Neuronal stem cell (in vitro differentiated cells): ENCODE results near the gene ADAP1.
A peak's percentile ranks its signal among the peaks of the same experiment; 100 is the strongest.

Experiments used
- DNase-seq: peaks from one replicate; pipeline ENCODE4 v3.0.0-alpha.2; 2013; ENCODE audit warnings: low spot score
- H2AFZ ChIP-seq: one replicate; pipeline ENCODE4 v1.6.1; 2013; ENCODE audit warnings: mild to moderate bottlenecking, low read length, inconsistent platforms
- H2AK5ac ChIP-seq: 2 replicates; pipeline ENCODE4 v1.6.1; 2013; ENCODE audit warnings: low read depth, mild to moderate bottlenecking, inconsistent platforms, low read length, moderate library complexity, mixed read lengths
- H2BK120ac ChIP-seq: 2 replicates; pipeline ENCODE4 v1.6.1; 2013; ENCODE audit warnings: low read depth, mild to moderate bottlenecking, inconsistent platforms, low read length, moderate library complexity, mixed read lengths
- H2BK12ac ChIP-seq: one replicate; pipeline ENCODE4 v1.6.1; 2013; ENCODE audit warnings: low read length, inconsistent platforms
- H2BK15ac ChIP-seq: 2 replicates; pipeline ENCODE4 v1.6.1; 2013; ENCODE audit warnings: mild to moderate bottlenecking, low read length, inconsistent platforms, mixed read lengths
- H2BK5ac ChIP-seq: one replicate; pipeline ENCODE4 v1.6.1; 2013; ENCODE audit warnings: inconsistent platforms, mild to moderate bottlenecking, low read length, moderate library complexity
- H3K14ac ChIP-seq: one replicate; pipeline ENCODE4 v1.6.1; 2013; ENCODE audit warnings: low read length, inconsistent platforms
- H3K18ac ChIP-seq: 2 replicates; pipeline ENCODE4 v1.6.1; 2013; ENCODE audit warnings: low read length, inconsistent platforms
- H3K23ac ChIP-seq: 2 replicates; pipeline ENCODE4 v1.6.1; 2013; ENCODE audit warnings: low read depth, mild to moderate bottlenecking, mixed read lengths, low read length, inconsistent platforms; ENCODE audit not compliant: poor library complexity
- H3K27ac ChIP-seq: replicated peaks from 3 replicates; pipeline ENCODE4 v1.5.1; 2013; ENCODE audit warnings: low read length, inconsistent platforms
- H3K27me3 ChIP-seq, 3 experiments: 2 replicates each; pipeline ENCODE4 v1.6.1; 2013; ENCODE audit warnings: low read length in 3 of 3, mild to moderate bottlenecking in 2 of 3, inconsistent platforms in 1 of 3, low read depth in 1 of 3, mixed read lengths in 1 of 3, moderate library complexity in 1 of 3; ENCODE audit not compliant: control insufficient read depth in 3 of 3, insufficient read depth in 3 of 3
- H3K36me3 ChIP-seq, 2 donors: replicated peaks in 1 of 2; 2 replicates each; pipeline ENCODE4 v1.6.1; 2013; ENCODE audit warnings: low read length in 2 of 2; ENCODE audit not compliant: control insufficient read depth in 2 of 2, insufficient read depth in 2 of 2
- H3K4ac ChIP-seq: 2 replicates; pipeline ENCODE4 v1.6.1; 2013; ENCODE audit warnings: inconsistent platforms, mild to moderate bottlenecking, low read length, moderate library complexity
- H3K4me1 ChIP-seq, 2 donors: 1 replicate in 1 of 2; 2 replicates in 1 of 2; pipeline ENCODE4 v1.6.1; 2013; ENCODE audit warnings: low read length in 2 of 2, low read depth in 1 of 2; ENCODE audit not compliant: control insufficient read depth in 2 of 2, insufficient read depth in 1 of 2
- H3K4me2 ChIP-seq: one replicate; pipeline ENCODE4 v1.6.1; 2013; ENCODE audit warnings: mild to moderate bottlenecking, low read length, inconsistent platforms; ENCODE audit not compliant: insufficient read depth, poor library complexity, severe bottlenecking
- H3K4me3 ChIP-seq, 2 donors: 2 replicates each; pipeline ENCODE4 v1.5.1; 2013; ENCODE audit warnings: low read length in 2 of 2, mild to moderate bottlenecking in 2 of 2, inconsistent platforms in 1 of 2, moderate library complexity in 1 of 2
- H3K79me1 ChIP-seq: one replicate; pipeline ENCODE4 v1.6.1; 2013; ENCODE audit warnings: low read depth, mild to moderate bottlenecking, inconsistent platforms, low read length, moderate library complexity
- H3K9ac ChIP-seq: one replicate; pipeline ENCODE4 v1.6.1; 2013; ENCODE audit warnings: mild to moderate bottlenecking, low read depth, low read length, inconsistent platforms; ENCODE audit not compliant: poor library complexity
- H3K9me3 ChIP-seq, 2 donors: replicated peaks in 1 of 2; 2 replicates each; pipeline versions ENCODE3 to v1.6.1; 2013; ENCODE audit warnings: low read length in 2 of 2, mild to moderate bottlenecking in 2 of 2, inconsistent platforms in 1 of 2, low read depth in 1 of 2, mixed read lengths in 1 of 2, moderate library complexity in 1 of 2; ENCODE audit not compliant: control insufficient read depth in 2 of 2, insufficient read depth in 1 of 2
- H4K8ac ChIP-seq: one replicate; pipeline ENCODE4 v1.6.1; 2013; ENCODE audit warnings: low read depth, mild to moderate bottlenecking, inconsistent platforms, low read length, moderate library complexity
- H4K91ac ChIP-seq: one replicate; pipeline ENCODE4 v1.6.1; 2013; ENCODE audit warnings: low read length, low read depth, mild to moderate bottlenecking, inconsistent platforms; ENCODE audit not compliant: poor library complexity
- WGBS, 2 donors: extraction: QIAGEN DNeasy Blood & Tissue Kit; methylation state at CpG; one replicate each; pipeline ENCODE4 v1.1.7; 2013; ENCODE audit warnings: missing lambda C conversion rate in 2 of 2, mixed read lengths in 1 of 2; ENCODE audit not compliant: insufficient read length in 2 of 2, insufficient replicate concordance in 1 of 2; ENCODE audit errors: extremely low coverage in 2 of 2; 5-methylcytosine and 5-hydroxymethylcytosine counted together

ADAP1 gene

DNA sequence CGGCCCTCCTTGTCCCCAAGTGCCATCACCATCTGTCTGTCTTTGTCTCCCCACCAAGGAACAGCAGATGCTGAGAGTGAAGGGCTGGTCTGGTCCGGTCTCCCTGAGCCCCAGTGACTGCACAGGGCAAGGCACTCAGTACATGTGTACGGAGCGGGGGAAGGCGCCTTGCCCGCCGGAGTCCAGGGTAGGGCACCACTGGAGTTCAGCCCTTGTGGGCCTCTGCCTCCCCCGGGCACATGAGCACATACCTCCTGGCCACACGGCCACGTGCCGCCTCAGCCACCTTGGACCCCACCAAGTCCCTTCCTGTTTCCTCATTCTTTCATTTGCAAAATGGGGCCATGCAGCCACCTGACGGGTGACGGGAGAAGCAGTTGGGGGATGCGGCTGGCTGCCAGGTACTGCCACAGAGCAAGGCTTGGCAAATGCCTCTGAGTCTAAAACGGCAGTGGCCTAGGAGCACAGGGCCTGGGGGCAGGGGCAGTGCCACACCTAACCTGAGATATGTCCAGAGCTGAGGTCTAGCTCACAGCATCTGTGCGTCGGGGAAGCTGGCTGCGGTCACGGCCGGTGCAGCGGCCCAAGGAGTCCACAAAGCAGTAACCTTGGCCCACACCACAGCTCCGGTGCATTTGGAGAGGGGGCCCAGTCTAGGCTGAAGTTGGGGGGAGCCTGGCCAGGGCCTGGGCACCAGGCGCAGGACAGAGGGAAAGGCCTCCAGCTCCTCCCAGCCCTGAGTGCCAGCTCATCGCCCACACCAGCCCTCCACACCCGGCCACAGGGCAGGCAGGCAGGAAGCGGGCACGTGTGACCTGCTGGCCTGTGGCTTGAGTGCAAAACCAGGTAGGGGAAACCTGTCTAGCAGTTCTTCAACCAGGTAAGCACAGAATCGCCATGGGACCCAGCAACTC lies 5.2 kb downstream of the ADAP1 start:
- Histone ChIP-seq H3K27ac (no peak overlapping the region), H2BK5ac (peak overlapping the region; percentile 24), H3K18ac (no peak overlapping the region), H3K36me3 (no peaks in the 10 kb centered on the region), H2AK5ac (peak overlapping the region; percentile 92), H3K9me3 (no peaks in the 10 kb centered on the region), H4K8ac (peak overlapping the region; percentile 43), H3K4me2 (no peak overlapping the region), H2BK15ac (no peak overlapping the region), H3K4me3 (no peak overlapping the region), H3K4ac (no peak overlapping the region), H4K91ac (no peak overlapping the region), H3K27me3 (peaks cover 13 to 38% (median 19%) of the 10 kb centered on the region in 3 experiments), H3K23ac (peak overlapping the region; percentile 73), H3K9ac (peak overlapping the region; percentile 21), H2BK120ac (no peak overlapping the region), H3K14ac (peak overlapping the region; percentile 82), H3K4me1 (peaks cover 0 to 8% of the 10 kb centered on the region in 2 donors), H2AFZ (no peak overlapping the region), H3K79me1 (no peaks in the 10 kb centered on the region), H2BK12ac (peak overlapping the region; percentile 2)
- DNase-seq, result no peak
- no CpG with 5 or more reads among the region's 28 CpGs for WGBS, 2 donors

DNA sequence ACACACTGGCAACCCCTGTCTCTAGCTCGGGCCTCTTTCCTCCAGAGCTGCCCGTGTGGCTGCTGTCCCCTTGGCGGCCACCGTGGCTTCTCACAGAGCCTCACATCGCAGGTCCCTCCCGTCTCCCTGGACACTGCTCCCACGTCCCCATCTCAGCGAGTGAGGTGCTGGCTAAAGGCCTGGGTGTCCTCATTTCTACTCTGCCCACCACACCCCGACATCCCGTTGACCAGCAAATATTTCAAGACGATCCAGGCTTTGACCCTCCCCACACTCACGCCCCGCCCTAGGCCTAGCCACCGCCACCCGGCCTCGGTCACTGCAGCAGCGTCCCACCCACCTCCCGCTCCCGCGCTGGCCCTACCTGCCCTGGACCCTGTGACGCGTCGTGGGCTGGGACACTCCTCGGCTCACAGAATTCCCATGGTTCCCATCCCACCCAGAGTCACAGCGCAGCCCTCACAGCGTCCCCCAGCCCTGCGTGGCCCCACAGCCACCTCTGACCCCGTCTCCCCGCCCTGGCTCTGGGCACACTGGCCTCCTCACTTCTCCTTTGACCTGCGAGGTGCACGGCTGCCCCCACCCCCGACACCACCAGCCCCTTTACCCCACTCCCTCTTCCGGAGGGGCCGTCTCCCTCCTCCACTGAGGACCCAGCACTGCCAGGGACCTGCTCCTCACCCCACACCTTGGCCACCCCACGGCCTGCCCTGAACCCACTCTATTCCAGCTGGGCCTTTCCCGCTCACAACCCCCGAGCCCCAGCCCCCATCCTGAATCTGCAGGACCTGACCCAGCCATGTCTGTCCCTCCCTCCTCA lies 6.9 kb downstream of the ADAP1 start:
- no peak overlapping the region for H2AFZ ChIP-seq
- H2BK5ac ChIP-seq, result no peak overlapping the region
- H3K9me3 ChIP-seq, result no peaks in the 10 kb centered on the region
- H3K23ac ChIP-seq, result no peak overlapping the region
- H4K8ac ChIP-seq, result no peak overlapping the region
- no CpG with 5 or more reads among the region's 37 CpGs for whole genome bisulfite sequencing, 2 donors
- no peaks in the 10 kb centered on the region for H3K4me1 ChIP-seq
- H4K91ac ChIP-seq, result no peak overlapping the region
- DNase-seq, result no peak
- H3K4me2 ChIP-seq, result no peak overlapping the region
- no peak overlapping the region for H3K27ac ChIP-seq
- peak overlapping the region; percentile 75 for H2AK5ac ChIP-seq
- no peak overlapping the region for H3K4ac ChIP-seq
- H3K14ac ChIP-seq, result no peak overlapping the region
- peaks cover 0 to 26% (median 6%) of the 10 kb centered on the region in 3 experiments for H3K27me3 ChIP-seq
- no peak overlapping the region for H2BK120ac ChIP-seq
- H3K36me3 ChIP-seq, result no peaks in the 10 kb centered on the region
- H2BK15ac ChIP-seq, result peak overlapping the region; percentile 33
- H3K4me3 ChIP-seq, result no peak overlapping the region
- H3K9ac ChIP-seq, result no peak overlapping the region
- H3K18ac ChIP-seq, result peak overlapping the region; percentile 5
- no peaks in the 10 kb centered on the region for H3K79me1 ChIP-seq
- H2BK12ac ChIP-seq, result peak overlapping the region; percentile 84

DNA sequence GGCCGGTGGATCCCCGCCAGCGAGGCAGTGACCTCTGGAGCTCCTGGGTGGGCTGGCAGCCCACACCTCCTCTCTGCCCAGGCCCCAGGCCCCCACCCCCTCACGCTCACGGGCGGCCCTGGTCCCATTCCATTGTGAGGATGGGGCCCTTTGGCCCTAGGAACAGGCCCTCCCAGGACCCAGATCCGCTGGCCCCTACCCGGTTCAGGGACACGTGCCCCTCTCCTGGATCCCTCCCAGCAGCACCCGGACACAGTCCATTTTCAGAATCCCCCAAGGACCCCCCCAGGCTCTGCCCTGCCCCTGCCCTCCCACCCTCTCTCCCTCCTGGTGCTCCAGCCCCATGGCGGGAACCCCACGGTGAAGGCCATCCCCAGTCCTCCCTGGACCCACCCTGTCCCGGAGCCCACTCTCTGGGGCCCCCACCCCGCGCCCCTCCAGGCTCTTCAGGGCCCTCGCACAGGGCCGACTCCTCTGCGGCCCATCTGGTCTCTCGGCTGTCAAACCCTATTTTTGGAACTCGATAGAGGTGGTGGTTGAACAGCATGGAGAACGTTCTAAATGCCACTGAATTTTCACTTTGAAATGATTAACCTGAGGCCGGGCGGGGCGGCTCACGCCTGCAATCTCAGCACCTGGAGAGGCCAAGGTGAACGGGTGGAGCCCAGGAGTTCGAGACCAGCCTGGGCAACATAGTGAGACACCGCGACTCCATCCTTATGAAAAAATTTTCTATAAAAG lies 8.1 kb downstream of the ADAP1 start:
- Histone ChIP-seq H3K18ac (no peak overlapping the region), H2BK12ac (no peak overlapping the region), H3K4me1 (no peaks in the 10 kb centered on the region), H3K23ac (peak overlapping the region; percentile 65), H3K14ac (peak overlapping the region; percentile 94), H4K91ac (no peak overlapping the region), H3K27ac (no peak overlapping the region), H2BK5ac (no peak overlapping the region), H3K4me3 (no peak overlapping the region), H3K9me3 (no peaks in the 10 kb centered on the region), H3K4me2 (no peak overlapping the region), H2AFZ (no peak overlapping the region), H3K36me3 (no peaks in the 10 kb centered on the region), H3K9ac (no peak overlapping the region), H3K27me3 (peaks cover 0 to 25% (median 5%) of the 10 kb centered on the region in 3 experiments), H4K8ac (no peak overlapping the region), H2BK15ac (no peak overlapping the region), H3K79me1 (no peaks in the 10 kb centered on the region), H3K4ac (no peak overlapping the region), H2AK5ac (peak overlapping the region; percentile 99), H2BK120ac (no peak overlapping the region)
- no CpG with 5 or more reads among the region's 29 CpGs for WGBS, 2 donors
- no peak for DNase-seq
